GM12864 (cell line): ENCODE data around the gene NKD1.

Source experiments
- DNase-seq: peaks from one replicate; pipeline ENCODE4 v3.0.0-alpha.2; 2011; ENCODE audit warnings: low read depth
- H3K4me3 ChIP-seq: 2 replicates; pipeline ENCODE4 v1.5.1; 2011; ENCODE audit warnings: mild to moderate bottlenecking, low read depth, low read length, control low read depth
- TF ChIP-seq, protein P1 (sequence below): IDR thresholded peaks from 2 replicates; pipeline ENCODE4 v1.5.1; 2011; ENCODE audit warnings: low read depth, mild to moderate bottlenecking, moderate library complexity, low read length, control low read depth, inconsistent platforms; ENCODE audit errors: missing control alignments

Gene NKD1

DNA sequence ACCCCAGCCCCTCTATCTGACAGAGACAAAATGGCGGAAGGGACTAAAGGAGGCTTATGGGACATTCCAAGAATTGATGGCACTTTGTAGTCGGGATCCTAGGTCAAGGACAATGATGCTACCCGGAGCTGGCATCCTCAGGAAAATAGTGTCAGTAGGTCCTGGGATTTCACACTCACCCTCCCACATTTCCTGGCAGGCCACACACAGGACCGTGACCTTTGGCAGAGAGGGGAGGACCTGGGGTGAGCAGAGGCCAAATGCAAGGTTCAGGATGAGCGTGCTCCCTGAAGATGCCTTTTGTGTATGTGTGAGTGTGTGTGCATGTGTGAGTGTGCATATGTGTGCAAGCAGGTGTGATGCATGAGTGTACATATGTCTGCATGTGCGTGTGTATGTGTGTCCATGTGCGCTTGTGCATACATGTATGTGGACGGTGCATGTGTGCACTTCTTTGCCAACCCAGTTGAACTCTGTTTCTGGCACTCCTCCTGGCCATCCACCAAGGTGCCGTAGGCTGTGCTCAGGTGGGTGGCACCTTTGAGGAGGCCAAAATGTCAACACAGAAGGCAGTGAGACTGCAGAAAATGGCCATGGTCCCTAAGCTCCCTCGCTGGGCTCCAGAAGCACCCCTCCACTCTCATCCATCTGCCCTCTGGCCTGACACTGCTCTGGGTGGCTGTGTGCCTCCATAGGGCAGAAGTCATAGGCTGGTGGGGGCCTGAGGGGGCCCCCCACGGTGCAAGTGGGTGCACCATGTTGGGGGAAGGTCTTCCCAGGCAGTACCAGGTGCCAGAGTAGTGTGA is 72.7 kb downstream of the NKD1 start:
- TF ChIP-seq, protein P1, sequence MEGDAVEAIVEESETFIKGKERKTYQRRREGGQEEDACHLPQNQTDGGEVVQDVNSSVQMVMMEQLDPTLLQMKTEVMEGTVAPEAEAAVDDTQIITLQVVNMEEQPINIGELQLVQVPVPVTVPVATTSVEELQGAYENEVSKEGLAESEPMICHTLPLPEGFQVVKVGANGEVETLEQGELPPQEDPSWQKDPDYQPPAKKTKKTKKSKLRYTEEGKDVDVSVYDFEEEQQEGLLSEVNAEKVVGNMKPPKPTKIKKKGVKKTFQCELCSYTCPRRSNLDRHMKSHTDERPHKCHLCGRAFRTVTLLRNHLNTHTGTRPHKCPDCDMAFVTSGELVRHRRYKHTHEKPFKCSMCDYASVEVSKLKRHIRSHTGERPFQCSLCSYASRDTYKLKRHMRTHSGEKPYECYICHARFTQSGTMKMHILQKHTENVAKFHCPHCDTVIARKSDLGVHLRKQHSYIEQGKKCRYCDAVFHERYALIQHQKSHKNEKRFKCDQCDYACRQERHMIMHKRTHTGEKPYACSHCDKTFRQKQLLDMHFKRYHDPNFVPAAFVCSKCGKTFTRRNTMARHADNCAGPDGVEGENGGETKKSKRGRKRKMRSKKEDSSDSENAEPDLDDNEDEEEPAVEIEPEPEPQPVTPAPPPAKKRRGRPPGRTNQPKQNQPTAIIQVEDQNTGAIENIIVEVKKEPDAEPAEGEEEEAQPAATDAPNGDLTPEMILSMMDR = no peak
- no peak overlapping the region for H3K4me3 ChIP-seq
- DNase-seq = no peak

DNA sequence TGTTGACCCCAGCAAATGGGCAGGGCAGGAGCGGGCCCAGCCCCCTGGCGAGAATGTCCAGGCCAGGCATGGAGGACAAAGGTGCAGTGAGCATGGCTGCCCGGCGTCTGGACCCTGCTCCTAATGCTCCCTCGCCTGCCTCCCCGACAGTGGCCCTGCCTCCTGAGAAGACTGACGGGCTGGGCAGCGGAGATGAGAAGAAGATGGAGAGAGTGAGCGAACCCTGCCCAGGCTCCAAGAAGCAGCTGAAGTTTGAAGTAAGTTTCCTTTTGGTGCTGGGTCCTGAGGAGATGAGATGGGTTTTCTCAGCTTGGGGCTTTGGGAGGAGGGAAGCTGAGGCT is 73.2 kb downstream of the NKD1 start:
- no peak overlapping the region for H3K4me3 ChIP-seq
- TF ChIP-seq, protein P1 = no peak
- DNase-seq = no peak

DNA sequence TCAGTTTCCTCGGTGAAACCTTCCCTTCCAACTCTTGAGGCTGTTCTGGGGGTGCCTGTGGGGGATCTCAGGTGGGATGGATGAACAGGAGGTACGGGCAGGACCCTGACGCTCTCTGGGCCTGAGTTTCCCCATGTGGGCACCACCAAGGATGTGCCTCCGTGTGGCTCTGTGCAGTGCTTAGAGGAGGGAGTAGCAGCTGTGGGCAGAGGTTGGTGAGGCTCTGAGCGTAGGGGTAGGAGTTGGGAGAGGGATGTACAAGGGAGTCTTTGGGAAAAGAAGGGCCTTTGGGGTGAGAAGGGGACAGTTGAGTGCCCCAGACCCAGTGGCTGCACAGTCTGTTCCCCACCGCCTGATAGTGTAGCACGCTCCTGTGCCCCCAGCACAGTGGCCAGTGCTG is 73.8 kb downstream of the NKD1 start:
- TF ChIP-seq, protein P1 = no peak
- H3K4me3 ChIP-seq = no peak overlapping the region
- DNase-seq = no peak

DNA sequence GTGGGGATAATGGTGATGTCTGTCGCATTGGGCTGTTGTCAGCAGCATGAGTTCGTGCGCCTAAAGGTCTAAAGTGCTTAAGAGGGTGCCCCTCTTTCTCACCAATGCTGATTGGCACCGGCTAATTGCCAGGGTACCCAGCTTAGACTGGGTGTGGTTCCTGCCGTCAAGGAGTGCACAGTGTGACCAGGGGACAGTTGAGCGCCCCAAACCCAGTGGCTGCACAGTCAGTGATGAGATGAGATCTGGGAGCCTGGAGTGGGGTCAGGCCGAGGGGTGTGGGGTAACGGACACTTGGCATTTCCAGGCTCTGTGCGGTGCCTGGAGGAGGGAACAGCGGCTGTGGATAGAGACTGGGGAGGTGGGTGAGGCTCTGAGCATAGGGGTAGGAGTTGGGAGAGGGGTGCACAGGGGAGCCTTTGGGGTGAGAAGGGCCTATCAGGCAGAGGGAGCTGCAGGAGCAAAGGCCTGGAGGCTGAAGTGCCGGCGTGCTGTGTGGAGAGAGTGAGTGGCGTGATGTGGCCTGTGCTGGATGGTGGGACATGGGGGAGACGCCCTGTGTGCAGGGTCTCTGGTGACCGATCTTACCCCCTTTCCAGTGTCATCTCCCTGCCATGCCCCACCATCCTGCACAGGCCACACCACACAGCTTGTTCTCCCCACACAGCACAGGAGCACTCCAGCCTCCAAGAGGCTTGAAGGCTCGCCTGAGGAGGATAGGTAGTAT is 74.6 kb downstream of the NKD1 start:
- no peak overlapping the region for H3K4me3 ChIP-seq
- DNase-seq = no peak
- TF ChIP-seq, protein P1 = no peak

DNA sequence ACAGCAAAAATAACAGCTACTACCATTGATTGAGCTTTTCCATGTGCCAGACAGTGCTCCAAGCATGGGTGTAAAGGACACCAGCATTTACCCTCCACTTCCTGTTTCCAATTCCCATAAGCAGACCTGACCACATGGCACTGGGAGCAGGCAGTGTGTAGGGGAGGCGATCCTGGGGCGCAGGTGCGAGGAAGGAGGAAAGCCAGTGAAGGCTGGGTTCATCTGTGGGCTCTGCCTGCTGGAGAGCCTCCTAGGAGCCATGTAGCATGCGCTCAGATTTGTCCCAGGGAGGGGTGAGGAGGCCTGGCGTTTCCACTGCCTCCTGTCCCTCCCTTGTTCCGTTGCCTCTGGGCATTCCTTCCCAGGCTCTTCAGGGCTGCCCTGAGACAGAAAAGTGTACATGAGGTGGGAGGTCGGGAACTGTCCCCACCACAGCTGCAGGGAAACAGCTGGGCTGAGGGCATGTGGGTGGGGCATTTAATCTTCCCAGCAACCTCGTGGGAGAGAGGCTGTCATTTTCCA is 76.3 kb downstream of the NKD1 start:
- no peak overlapping the region for H3K4me3 ChIP-seq
- TF ChIP-seq, protein P1 = no peak

DNA sequence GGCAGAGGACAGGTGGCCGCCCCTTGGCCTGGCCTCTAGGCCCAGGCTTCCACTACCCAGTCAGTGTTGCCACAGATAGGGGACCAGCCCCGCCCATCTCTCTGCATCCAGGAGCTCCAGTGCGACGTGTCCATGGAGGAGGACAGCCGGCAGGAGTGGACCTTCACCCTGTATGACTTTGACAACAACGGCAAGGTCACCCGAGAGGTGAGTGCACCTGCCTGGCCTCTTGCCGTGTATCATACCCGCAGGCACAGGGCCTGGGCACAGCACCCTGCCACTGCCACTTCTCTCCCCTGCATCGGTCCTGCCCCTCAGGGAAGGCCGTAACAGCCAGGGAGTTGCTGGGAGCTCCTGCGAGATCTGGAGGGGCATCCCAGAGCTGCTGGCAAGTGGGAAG is 77.2 kb downstream of the NKD1 start:
- no peak overlapping the region for H3K4me3 ChIP-seq
- TF ChIP-seq, protein P1 = no peak
- no peak for DNase-seq

More for the DNA sequence above, 76.3 kb downstream of the NKD1 start:
- no peak for DNase-seq
